ENCODE results near the gene PIP5K1B.

Gene PIP5K1B

DNA sequence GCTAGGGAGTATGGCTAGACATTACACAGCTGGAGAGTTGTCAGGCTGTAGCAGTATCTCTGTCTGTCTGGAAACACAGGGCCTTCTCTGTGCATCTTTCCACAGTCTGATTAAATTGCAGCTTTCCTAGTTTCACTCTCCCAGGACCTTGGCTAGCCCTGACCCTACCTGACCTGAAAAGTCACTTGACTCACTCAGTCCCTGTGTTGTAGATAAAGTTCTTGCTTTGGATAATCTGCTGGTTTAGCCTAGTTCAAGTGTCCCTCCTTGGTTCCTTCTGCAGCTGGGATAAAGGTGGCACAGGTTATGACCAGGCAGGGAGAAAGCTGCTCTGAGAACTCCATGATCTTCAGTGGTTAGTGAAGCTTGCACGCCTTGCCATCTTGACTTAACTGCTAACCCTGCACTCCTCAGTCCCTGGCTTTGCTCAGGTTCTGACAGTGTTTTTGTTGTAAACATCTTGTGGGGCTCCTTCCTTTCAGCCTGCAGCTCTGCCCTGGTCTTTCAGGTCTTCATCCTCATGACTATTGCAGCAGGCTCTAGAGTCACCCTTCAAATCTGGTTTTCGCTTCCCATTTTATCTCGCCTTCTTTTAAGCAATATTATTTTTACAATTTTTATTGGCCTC lies 101.0 kb downstream of the PIP5K1B start:
- DNase-seq (ENCODE audit: low read depth in 2 of 2, low spot score in 1 of 2), result no peak

DNA sequence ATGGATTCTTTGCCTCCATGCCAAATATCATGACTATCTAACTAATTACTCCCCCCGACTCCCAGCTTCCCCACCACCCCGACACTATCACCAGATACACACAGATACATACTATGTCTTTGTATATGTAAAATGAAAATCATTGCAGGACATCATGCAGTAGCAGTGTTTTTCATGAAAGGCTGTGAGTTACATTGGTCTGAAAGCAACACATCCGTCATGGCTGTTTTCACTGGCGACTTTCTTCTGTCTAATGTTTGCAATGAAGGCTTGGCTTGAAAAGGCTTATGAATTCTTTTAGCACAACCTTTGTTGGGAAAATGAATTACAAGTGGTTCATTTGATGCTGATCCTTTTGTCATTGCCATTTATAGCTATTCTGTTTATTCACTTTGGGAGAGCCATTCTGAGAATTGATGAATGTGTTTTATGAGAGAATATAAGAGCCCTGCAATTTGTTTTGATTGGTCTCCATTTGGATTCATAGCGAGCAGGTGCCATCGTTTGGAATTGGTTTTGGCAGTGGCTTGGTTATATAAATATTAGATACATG lies 103.4 kb downstream of the PIP5K1B start:
- no peak for DNase-seq (ENCODE audit: low read depth in 2 of 2, low spot score in 1 of 2)

- DNase-seq (ENCODE audit: low read depth in 2 of 2, low spot score in 1 of 2), result no peak
These were observed 112.2 kb downstream of the PIP5K1B start for GRCh38 chr9:68817079-68817875.

DNA sequence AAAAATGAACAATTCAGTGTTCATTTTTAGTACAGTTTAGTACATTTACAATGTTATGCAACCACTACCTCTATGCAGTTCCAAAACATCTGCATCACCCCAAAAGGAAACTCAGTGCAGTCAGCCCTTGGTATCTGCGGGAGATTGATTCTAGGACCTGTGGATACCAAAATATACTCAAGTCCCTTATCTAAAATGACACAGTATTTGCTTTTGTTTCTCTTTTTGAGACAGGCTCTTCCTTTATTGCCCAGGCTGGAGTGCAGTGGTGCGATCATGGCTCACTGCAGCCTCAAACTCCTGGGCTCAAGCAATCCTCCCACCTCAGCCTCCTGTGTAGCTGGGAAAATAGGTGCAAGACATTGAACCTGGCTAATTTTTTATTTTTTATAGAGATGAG lies 114.0 kb downstream of the PIP5K1B start:
- DNase-seq (ENCODE audit: low read depth in 2 of 2, low spot score in 1 of 2), result no peak

DNA sequence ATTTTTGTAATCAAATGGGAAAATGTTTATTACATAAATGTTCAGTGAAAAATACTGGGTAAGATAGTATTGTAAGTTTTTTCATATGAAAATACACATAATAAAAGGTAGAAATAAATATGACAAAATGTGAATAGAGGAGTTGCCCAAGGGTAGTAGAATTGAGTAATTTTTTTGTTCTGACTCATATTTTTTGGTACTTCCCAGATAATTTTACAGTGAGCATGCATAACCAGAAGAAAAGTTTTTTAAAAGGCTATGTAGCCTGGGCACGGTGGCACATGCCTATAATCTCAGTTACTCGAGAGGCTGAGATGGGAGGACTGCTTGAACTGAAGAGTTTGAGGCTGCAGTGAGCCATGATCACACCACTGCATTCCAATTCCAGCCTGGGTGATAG lies 116.9 kb downstream of the PIP5K1B start:
- DNase-seq (ENCODE audit: low read depth in 2 of 2, low spot score in 1 of 2), result no peak

GRCh38 chr9:68822596-68823165 lies 117.6 kb downstream of the PIP5K1B start:
- DNase-seq (ENCODE audit: low read depth in 2 of 2, low spot score in 1 of 2), result no peak

DNA sequence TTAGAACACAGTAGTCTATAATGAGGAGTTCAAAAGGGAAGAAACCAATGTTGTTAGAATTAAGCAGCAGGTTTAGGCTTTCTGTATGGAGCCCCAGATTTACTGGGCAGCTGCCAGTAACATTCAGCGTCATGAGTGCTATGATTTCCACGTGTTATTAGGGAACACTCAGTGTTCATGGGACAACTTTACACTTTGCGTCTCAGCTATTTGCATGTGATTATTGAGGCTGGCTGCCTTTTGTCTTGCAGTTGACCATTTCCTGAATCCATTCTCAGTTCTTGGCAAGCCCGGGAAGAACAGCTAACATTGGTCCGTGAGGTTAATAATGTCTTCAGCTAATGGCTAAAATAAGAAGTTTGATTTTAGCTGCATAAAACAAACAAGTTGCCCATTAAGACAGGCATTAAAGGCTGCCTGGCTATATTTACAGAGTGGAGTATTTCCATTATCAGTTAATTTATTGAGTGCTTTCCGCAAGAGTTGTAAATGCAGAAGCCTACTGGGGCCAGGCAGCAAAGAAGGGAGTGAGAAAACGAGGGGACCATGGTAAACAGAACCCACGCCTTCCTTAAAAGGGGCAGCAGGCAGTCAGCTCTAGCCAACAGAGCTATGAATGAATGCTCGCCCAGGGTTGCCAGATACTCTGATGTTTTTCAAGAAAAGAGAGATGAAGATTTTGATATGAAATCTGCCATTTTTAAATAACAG lies 120.9 kb downstream of the PIP5K1B start:
- DNase-seq (ENCODE audit: low read depth in 2 of 2, low spot score in 1 of 2), result no peak

GRCh38 chr9:68827837-68828744 lies 123.1 kb downstream of the PIP5K1B start:
- DNase-seq (ENCODE audit: low read depth in 2 of 2, low spot score in 1 of 2), result no peak

DNA sequence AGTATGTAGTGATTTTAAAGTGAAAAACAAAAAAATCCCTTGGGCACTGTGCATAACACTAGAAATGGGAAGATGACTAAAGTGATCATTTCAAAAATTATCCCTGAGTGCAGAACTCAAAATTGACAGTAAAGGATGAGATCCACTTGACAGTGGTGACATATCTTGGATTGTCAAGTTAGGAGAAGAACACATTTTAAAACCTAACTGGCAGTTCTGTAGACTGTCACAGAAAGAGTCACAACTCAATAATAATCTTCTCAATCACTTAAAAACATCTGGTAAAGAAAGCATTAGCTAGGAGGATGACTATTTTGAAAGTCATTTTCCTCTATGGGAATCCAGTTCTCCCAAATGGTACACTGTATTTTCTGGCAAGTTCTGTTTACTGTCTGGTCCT lies 127.1 kb downstream of the PIP5K1B start:
- DNase-seq (ENCODE audit: low read depth in 2 of 2, low spot score in 1 of 2), result no peak

DNA sequence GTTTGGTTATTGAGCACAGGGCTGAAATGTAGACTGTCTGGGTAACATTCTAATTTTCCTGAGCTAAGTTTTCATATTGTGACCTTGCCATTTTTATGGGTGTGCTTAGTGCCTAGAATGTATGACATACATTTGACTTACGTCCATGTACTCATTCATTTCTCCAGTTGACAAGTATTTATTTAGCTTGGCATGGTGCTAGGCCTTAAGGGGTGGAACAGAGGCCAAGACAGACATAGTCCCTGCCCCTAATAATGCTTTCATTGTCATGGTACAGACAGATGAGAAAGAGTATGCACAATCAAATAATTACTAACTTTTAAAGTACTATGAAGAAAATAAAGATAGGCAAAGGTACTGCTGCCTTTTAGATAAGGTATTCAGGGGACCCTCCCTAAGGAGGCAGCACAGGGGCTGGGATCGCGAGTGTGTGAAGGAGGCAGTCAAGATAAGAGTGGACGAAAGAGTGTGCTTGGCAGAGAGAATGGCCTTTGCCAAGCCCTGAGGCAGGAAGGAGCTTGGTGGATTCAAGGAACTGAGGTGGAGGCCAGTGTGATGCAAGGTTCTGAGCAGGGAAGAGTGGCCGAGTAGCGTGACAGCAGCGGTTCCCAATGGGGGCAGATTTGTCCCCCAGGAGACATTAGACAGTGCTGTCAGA lies 128.0 kb downstream of the PIP5K1B start:
- DNase-seq (ENCODE audit: low read depth in 2 of 2, low spot score in 1 of 2), result no peak

GRCh38 chr9:68834931-68835520 lies 130.0 kb downstream of the PIP5K1B start:
- no peak for DNase-seq (ENCODE audit: low read depth in 2 of 2, low spot score in 1 of 2)

- no peak for DNase-seq (ENCODE audit: low read depth in 2 of 2, low spot score in 1 of 2)
These were observed 131.7 kb downstream of the PIP5K1B start for GRCh38 chr9:68836788-68837187.

GRCh38 chr9:68838245-68838644 lies 133.2 kb downstream of the PIP5K1B start:
- no peak for DNase-seq (ENCODE audit: low read depth in 2 of 2, low spot score in 1 of 2)

DNA sequence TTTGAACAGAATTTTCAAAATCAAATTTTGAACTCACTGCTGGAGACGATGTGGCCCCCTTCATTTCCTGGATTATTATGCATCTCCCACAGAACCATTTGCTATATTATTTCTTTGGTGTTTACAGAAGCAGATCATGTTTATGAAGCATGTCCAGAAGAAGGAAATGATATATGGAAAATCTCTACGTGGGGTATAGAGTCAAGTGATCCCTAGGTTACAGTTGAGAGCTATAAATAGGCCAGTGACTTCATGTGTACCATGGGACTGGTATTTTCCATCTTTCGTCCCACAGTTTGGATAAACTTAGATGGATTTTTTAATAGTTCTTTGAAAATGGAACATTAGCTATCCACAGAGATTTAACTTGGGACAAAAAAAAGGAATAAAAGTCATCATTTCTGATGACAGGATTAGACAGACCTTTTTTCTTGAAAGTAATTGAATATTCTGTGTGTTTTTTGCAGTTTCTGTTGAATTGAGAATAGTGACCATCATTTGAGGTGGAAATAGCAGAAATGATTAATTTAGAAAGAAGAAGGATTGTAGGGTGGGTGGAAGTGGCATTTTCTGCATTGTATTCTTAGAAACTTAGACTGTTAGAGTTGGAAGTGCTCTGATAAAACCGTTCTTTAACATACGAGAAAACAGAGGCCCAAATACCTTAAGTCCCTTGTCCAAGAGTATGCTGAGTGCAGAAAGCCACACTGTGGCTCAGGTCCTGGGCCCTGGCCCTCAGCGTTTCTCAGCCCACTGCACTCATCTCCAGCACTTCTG lies 136.4 kb downstream of the PIP5K1B start:
- no peak for DNase-seq (ENCODE audit: low read depth in 2 of 2, low spot score in 1 of 2)

GRCh38 chr9:68842568-68842967 lies 137.5 kb downstream of the PIP5K1B start:
- DNase-seq (ENCODE audit: low read depth in 2 of 2, low spot score in 1 of 2), result no peak

GRCh38 chr9:68843239-68843638 lies 138.2 kb downstream of the PIP5K1B start:
- DNase-seq (ENCODE audit: low read depth in 2 of 2, low spot score in 1 of 2), result no peak

GRCh38 chr9:68844157-68844556 lies 139.1 kb downstream of the PIP5K1B start:
- DNase-seq (ENCODE audit: low read depth in 2 of 2, low spot score in 1 of 2), result no peak

- no peak for DNase-seq (ENCODE audit: low read depth in 2 of 2, low spot score in 1 of 2)
These were observed 139.9 kb downstream of the PIP5K1B start for GRCh38 chr9:68844631-68845612.

Data from stimulated activated CD8-positive, alpha-beta memory T cell treated with anti-CD3 and anti-CD28 coated beads, Interleukin-4, amount 100 ng/mL, for 4 hours (primary cell).